ENCODE data around the gene L3HYPDH.

The L3HYPDH gene

DNA sequence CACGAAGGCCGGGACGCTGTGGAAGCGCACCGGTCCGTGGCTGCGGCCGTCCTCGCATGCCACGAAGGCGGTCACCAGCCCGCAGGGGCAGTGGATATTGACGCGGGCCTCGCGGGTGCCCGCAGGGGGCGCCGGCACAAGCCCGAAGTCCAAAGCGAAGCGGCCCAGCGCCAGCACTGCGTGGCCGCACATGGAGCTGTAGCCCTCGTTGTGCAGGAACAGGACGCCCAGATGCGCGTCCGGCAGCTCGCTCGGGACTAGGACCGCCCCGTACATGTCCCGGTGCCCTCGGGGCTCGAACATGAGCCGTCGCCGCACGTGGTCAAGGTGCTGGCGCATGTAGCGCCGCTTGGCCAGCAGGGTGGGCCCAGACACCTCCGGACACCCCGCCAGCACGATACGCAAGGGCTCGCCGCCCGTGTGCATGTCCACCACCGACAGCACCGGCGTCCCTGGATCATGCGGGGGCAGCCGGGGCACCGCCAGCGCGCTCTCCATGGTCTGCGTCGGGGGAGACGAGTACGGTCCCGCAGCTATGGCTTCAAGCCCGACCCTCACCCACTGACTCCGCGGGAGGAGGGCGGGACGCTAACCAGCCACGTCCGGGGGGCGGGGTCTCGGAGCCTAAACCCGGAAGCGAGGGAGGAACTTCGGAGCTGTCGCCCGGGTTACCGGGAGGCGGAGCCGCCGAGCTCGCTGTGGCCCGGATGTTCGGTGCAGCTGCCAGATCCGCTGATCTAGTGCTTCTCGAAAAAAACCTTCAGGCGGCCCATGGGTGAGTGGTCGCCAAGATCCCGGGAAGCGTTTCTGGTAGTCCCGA is at the start of gene L3HYPDH, which contains the start of gene JKAMP:
TSS of gene L3HYPDH (minus strand) at position 590 of the 820 bp plus-strand sequence. CDS start at position 498, 92 bp downstream.
TSS of gene JKAMP (plus strand) at position 699 of the 820 bp plus-strand sequence. CDS start at position 772, 73 bp downstream.
- peak; percentile 84 to 89 (median 87) for DNase-seq (ENCODE audit: low read depth in 2 of 3, low spot score in 2 of 3)

DNA sequence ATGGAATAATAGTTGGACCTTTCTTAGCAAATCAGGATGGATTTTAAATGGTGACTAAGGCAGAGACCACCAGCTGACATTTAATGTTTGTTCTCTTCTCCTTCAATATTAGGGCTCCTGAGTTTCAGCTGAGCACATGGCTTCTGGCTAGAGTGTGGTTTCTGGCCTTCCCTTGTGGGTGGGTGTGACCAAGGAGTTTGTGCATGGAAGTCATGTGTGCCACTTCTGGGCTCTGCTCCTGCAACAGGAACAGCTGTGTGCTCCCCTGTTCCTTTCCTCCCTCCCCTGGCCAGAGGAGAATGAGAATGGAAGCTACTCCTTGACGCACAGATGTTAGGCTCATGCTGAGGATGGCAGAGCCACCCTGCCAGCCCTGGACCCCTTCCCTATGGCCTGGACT is 48.2 kb upstream of the L3HYPDH start:
- DNase-seq (ENCODE audit: low read depth in 2 of 3, low spot score in 2 of 3), result no peak

DNA sequence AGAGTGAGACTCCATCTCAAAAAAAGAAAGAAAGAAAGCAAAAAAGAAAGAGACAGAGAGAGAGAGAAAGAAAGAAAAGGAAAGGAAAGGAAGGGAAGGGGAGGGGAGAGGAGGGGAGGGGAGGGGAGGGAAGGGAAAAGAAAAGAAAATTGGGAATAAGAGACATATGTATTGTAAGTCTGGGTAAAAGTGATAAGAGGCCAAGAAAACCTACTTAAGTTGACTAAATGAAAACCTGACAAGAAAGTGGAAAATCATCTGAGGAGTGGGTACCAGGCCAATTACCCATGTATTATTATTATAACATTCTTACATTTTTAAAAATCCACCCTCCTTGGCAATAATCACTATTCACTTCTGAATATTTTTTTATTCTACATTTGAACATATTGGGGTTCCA is 46.1 kb upstream of the L3HYPDH start:
- DNase-seq (ENCODE audit: low read depth in 2 of 3, low spot score in 2 of 3), result no peak

DNA sequence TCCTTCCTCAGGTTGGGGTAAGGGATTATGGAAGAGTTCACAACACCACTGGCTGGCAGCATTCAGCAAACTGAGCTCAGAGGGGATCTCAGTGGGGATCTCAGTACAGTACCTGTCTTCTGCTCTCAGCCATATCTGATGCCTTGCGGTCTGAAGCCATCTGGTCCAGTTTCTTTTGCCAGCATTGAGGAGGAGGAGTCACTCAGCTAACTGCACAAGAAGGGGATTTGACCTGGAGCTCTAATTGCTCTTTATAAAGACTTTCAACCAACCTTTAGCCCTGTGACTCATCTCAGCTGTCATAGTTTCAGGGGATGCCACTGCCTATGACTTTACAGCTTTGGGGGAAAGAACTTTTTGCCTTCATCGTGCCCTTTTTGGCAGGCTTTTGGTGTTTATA is 45.0 kb upstream of the L3HYPDH start:
- DNase-seq (ENCODE audit: low read depth in 2 of 3, low spot score in 2 of 3), result no peak

DNA sequence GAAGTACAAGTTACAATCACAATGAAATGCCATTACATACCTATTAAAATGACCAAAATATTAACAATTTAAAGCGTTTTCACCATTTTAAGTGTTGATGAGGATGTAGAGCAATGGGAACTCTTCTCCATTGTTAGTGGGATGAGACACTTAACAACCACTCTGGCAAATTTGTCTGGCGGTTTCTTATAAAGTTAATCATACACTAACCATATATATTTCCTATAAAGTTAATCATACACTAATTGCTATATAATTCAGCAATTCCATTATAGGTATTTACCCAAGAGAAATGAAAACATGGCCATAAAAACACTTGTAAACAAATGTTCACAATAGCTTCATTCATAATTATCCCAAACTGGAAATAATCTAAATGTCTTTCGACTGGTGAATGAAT is 36.0 kb upstream of the L3HYPDH start:
- no peak for DNase-seq (ENCODE audit: low read depth in 2 of 3, low spot score in 2 of 3)

DNA sequence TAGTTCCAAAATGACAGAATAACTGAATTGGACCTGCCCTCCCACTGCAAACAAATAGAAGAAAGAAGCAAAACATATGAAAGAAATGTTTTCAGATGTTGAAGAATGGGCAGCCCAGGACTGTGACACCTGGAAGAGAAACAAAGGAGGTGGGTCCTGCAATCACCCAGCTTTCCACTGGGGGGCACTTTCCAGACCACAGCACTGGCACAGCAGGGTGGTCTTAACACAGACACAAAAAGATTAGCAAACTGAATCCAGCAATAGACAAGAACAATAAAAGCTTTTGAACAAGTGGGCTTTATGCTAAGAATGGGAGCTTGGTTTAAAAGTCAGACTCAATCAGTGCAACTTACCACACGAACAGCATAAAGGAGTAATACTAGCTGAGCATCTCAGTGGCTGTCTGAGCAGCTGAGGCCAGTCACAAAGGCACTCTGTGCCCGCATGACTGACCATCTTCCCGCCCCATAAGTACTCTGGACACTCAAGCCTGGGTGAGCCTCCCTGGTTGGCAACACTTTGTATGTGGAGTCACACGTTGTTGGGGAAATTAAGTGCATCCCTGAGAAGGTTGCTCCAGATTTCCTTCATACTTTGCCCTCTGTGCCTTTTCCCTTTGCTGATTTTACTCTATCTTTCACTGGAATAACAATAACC is 27.8 kb upstream of the L3HYPDH start:
- no peak for DNase-seq (ENCODE audit: low read depth in 2 of 3, low spot score in 2 of 3)

DNA sequence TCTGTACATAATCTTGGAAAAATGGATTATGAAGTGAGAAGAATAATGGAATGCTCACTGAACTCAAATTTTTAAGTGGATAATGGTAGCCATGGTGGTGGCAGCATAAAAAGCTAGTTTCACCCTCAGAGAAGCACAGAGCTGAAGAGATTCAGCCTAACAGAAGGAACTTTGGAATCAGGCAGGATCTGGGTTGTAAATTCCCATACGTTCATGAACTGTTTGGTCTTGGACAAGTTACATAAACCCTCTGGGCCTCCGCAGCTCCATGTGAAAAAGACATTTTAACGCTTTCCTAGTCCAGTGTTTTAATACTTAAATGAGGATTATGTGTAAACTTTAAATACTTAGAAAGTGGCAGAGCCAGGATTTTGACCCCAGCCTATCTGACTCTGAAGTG is 26.8 kb upstream of the L3HYPDH start:
- DNase-seq (ENCODE audit: low read depth in 2 of 3, low spot score in 2 of 3), result no peak

DNA sequence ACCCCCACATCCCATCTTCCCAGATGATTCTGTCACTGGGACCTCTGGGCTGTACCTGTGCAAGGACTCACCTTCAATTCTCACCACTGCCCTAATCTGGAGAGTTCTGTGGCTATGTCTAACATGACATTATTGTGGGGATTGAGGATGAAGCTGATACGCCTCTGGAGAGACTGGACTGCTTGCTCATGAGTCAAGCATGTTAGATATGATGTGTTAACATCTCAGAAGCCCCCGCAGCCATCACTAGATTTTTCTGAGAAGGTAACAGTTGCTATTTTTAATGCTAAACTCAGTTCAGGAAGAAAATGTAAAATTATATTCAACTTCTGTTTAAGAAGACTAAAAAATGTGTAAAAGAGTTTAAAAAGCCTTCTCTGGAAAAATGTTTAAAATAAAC is 25.8 kb upstream of the L3HYPDH start:
- no peak for DNase-seq (ENCODE audit: low read depth in 2 of 3, low spot score in 2 of 3)

DNA sequence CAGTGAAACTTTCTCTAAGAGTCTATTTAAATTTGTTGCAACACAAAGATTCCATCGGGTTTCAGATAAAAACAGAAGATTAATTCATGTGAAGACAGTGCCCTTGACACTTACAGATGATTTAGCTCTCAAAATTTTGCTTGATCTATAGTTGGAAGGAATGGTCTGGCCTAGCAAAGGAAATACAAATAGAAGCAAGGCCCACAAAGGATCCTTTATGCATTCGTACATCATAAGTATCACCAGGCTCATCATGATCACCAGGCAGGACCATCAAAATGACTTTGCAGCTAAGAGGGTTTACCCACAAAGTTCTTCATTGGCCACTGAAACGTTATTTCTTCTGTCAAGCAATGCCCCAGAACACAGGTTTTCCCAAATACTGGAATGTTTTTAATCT is 24.9 kb upstream of the L3HYPDH start:
- no peak for DNase-seq (ENCODE audit: low read depth in 2 of 3, low spot score in 2 of 3)

DNA sequence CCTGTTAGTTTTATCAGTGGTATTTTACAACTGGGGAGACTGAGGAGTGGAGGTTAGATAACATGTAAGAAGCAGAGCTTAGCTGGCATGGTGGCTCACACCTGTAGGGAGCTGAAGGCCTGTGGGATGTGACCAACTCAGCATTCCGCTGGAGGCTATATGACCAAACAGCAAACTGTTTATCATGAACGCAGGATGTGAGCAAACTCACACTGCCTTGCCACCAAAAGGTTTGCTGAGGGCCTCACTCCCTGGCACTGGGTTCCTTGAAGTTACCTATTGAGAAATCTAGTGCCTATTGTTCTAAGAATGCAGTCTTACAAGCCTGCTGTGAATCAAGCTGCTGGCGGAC is 23.5 kb upstream of the L3HYPDH start:
- no peak for DNase-seq (ENCODE audit: low read depth in 2 of 3, low spot score in 2 of 3)

DNA sequence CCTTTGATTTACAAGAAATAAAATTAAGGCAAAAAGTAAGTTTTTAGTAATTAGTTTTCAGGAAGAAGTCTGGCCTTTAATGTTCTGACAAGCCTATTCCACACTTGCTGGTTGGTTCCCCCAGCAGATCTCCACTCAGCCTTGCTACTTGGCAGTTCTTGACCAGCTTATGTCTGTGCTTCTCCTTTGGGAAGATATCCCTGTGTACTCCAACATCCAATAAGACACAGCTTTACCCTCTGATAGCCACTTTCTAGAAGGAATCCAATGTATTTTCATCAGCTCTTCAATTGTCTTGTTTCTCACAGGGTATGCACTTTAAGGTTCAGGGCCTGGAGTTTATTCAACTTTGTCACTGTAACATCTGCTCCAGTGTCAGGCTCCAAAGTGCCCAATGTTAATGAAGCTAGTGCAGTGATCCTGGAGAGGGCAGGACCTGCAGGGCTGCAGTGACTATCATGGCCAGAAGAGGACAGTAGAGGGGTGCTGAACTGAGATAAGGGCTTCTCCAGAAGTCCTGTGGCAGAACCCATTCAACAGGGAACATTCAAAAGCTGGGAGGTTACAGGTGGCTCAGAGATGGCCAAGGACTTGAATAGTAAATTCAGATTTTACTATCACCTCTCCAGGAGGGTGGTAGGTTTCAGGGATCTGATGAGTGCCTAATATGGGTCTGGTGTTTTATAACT is 23.0 kb upstream of the L3HYPDH start:
- DNase-seq (ENCODE audit: low read depth in 2 of 3, low spot score in 2 of 3), result no peak

DNA sequence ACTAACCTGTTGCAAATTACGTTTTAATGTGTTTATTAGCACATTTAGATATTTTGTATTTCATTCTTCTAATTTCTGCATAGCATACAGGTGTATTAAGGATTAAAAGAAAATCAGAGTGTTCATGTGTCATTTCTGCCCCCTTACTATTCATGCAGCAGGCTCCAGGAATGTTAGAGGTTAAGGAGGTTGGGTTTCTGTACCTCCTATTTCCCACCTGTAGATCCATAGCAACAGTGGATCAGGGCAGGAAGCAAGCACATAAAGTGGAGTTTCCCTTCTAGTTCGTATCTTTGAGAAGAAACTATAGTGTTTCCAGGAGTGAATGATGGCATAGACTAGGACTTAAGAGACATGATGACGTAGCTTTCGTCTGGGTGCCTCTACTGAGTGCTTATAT is 19.0 kb upstream of the L3HYPDH start:
- DNase-seq (ENCODE audit: low read depth in 2 of 3, low spot score in 2 of 3), result no peak

DNA sequence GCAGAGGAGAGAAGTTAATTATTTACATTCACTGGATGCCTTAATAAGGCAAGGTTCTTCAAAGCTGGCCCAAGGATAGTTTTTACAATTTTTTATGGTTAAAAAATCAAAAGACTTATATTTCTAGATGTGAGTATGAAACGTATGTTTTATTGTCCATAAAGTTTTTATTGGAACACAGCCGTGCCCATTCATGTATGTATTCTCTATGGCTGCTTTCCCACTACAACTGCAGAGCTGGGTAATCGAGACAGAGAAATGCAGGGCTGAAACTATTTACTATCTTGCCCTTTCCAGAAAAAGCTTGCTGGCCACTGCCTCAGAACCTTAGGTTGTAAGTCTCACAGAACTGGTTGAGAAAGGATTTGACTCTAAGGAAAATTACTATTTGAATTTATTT is 16.5 kb upstream of the L3HYPDH start:
- DNase-seq (ENCODE audit: low read depth in 2 of 3, low spot score in 2 of 3), result no peak

DNA sequence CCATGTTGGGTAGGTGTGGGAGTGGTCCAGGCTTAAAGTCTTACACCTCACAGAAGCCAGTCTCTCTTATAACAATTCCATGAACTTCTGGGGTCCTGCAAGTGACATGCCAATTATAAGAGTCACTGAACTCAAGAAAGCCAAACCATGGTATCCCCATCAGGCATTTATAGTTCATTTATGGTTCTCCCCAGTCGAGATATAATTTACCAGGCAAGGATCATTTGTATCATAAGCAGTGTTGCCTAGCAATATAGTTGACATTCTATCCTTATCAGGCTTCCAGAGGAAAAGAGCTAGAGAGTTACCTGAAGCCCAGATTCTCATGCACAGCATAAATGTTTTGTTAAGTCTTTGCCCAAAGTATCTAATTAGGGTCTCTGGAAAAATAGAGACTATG is 8.2 kb upstream of the L3HYPDH start:
- DNase-seq (ENCODE audit: low read depth in 2 of 3, low spot score in 2 of 3), result no peak

DNA sequence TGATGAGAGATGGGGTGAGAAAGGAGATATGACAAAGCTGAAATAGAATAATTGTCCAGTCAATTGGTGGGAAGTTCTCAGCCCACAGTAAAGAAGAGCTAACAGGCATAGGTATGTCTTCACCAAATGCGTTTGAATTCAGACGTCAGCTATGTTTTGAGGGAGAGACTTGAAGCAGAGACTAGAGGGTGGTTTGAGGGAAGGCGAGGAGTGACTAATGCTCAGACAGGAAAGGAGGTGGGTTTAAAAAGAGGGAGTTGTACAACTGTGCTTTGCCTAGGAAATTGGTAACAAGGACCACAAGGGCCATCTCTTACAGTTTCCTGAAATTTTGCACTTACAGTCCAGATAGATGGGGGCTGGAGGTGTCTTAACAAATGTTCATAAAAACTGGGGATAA is 6.5 kb upstream of the L3HYPDH start:
- DNase-seq (ENCODE audit: low read depth in 2 of 3, low spot score in 2 of 3), result no peak

DNA sequence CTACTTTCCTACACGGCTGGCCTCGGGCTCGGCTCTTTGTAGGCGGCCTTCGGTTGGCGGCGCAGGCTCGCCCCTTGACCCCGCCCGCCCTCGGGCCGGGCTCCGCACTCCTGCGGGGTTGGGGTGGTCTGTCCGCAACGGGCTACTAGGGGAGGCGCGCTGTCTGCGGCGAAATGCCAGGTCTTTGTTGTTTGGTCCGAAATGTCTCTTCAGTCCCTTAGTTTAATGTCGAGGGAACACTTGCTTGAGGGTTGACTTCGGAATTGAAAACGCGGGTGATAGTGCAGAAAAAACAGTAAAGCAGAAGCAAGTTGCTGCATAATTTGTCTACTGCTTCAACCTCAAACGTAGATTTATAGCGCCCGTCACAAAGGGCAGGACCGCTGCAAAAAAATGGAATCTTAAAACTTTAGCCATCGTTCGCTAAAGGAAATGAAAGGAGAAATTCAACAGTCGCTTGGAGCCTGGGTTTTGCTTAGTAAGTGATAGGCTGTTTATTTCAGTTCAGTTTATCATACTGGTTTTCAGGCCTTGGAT is 499 bp upstream of the L3HYPDH start:
- DNase-seq (ENCODE audit: low read depth in 2 of 3, low spot score in 2 of 3), result no peak

DNA sequence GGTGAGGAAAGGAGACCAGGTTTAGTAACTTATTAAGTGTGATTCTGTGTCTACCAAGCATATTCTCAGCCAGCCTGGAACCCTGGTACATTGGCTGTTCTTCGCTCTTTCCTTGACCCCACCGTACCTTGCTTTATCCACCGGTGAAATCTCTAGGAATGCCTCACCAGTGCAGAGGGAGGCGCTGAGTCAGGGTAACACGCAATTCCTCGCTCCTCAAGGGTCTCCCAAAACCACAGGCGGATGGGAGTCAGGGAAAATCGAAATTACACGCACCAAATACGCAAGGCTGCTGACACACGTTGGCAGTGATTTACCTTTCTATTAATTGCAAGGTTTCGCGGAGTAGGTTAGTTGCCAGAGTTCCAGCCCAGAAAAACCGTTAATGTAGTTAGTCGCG is 845 bp downstream of the L3HYPDH start:
- no peak for DNase-seq (ENCODE audit: low read depth in 2 of 3, low spot score in 2 of 3)

DNA sequence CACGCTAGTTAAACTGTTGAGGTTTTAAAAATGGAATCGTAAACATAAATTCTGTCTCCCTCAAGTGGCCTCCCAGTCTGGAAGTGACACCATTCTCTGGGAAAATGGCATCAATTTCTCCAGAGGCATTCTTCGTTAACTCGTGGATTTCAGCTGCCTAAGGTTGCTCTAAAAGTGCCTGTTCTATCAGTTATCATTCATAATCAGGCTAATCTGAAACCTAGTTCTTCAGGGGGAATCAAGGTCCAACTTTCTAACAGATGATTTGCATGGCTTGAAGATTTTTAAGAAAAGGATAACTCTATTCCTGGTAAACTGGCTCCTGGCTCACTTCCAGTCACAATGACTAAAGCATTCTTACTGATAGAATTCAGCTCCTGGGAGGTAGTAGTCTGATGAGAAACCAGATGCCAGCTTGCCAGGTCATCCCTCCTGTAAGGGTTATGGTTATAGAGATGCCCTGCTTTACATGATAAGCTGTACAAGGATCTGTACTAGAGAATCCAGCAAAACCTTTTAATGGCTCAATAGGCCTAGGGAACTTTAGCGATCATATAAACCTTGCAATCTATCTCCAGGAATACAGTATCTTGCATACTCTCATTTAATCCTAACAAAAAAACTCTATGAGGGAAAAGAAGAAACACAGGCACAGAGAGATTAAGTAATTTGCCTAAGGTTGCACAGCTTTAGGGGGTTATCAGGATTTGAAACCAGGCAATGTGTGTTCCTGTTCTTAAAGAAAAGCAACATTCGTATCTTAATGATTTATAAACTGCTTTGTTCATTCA is 1.5 kb downstream of the L3HYPDH start:
- no peak for DNase-seq (ENCODE audit: low read depth in 2 of 3, low spot score in 2 of 3)

DNA sequence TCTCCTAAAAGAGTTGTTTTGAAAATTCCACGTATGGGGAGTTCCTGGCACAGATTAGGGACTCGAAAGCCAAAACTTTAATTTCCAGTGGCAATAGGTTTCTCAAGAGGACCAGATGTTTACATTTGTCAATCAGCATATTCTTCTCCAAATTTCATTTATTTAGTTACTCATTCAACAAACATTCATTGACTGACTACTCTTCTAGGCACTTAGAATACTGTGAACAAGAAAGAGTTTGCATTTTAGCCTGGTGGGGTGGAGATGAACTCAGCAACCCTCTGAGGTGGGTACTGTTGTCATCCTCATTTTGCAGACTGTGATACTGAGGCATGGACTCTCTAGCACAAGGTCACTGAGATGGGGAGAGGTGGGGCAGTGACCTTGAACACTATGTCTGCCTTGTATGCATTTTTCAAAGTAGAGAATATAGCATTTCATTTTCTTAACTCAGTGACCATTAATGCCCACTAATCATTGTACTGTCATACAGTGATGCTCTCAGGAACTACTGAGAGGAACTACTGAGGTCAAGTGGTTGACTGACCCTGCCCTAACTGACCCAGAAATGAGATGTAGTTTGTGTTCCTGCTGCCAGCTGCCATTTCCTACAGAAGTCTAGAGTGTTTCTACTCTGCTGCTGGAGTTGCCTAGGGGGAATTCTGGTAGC is 2.2 kb downstream of the L3HYPDH start:
- no peak for DNase-seq (ENCODE audit: low read depth in 2 of 3, low spot score in 2 of 3)

DNA sequence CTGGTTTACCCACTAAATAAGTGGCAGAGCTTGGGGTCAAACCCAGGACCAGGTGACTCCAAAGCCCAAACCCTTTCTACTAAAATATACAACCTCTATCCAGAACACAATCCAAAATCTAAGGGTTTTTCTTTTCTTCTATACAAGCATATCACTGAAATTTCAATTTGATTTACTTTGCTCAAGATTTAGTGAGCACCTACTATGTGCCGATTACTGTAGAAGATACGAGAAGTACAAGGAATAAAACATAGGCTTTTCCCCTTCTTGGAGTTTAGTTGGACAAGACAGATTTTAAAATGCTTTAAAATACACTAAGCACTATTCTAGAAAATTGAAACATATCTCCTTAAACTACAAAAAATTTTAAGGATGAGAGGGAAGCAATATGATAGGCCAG is 2.8 kb downstream of the L3HYPDH start:
- DNase-seq (ENCODE audit: low read depth in 2 of 3, low spot score in 2 of 3), result no peak

DNA sequence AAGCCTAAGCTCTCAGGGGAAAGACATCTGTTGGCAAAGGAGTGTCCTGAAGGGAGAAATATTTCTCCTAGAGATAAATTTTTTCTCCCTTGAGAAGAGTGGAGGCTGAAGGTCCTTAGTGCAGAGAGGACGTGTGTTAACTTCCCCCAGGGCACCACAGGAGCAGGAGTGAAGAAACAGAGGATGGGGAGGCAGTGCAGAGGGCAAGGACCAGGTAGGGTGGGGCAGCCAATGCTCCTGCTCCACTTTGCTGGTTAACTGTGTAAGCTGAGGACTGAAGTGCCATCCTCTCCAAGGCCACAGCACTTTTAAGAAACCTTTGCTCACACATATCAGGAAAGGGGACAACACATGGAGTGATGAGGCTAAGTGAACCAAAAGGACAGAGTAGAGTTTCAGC is 4.0 kb downstream of the L3HYPDH start:
- no peak for DNase-seq (ENCODE audit: low read depth in 2 of 3, low spot score in 2 of 3)
